ENCODE results near the gene C1orf74.
"Not testable (repeated sequence)": the region's sequence is repeated elsewhere in the genome, so short reads cannot be mapped to it uniquely, and the experiment has no call there.

Gene C1orf74

GRCh38 chr1:209805341-209805781 lies 21.0 kb upstream of the C1orf74 start:
- DNase-seq = no peak

GRCh38 chr1:209803568-209803967 lies 19.2 kb upstream of the C1orf74 start:
- DNase-seq = no peak

GRCh38 chr1:209802780-209803152 lies 18.4 kb upstream of the C1orf74 start:
- no peak for DNase-seq

GRCh38 chr1:209802117-209802779 lies 17.9 kb upstream of the C1orf74 start:
- no peak for DNase-seq

GRCh38 chr1:209800984-209801834 lies 16.9 kb upstream of the C1orf74 start:
- no peak for DNase-seq

- no peak for DNase-seq
Observed at GRCh38 chr1:209797978-209798639, 13.8 kb upstream of the C1orf74 start.

GRCh38 chr1:209793711-209794110 lies 9.4 kb upstream of the C1orf74 start:
- DNase-seq = not testable (repeated sequence)

- no peak for DNase-seq
Observed at GRCh38 chr1:209791920-209792319, 7.6 kb upstream of the C1orf74 start.

GRCh38 chr1:209790286-209791193 lies 6.2 kb upstream of the C1orf74 start:
- DNase-seq = no peak

- DNase-seq = no peak
Observed at GRCh38 chr1:209789245-209789644, 4.9 kb upstream of the C1orf74 start.

GRCh38 chr1:209787551-209787950 lies 3.2 kb upstream of the C1orf74 start:
- no peak for DNase-seq

GRCh38 chr1:209786146-209786545 lies 1.8 kb upstream of the C1orf74 start:
- DNase-seq = no peak

GRCh38 chr1:209785592-209785991 lies 1.2 kb upstream of the C1orf74 start:
- DNase-seq = no peak

- no peak for DNase-seq
Observed at GRCh38 chr1:209783386-209783785, 973 bp downstream of the C1orf74 start.

GRCh38 chr1:209780268-209780667 lies 4.1 kb downstream of the C1orf74 start:
- DNase-seq = no peak

- DNase-seq = no peak
Observed at GRCh38 chr1:209778102-209778501, 6.3 kb downstream of the C1orf74 start.

GRCh38 chr1:209777587-209777986 lies 6.8 kb downstream of the C1orf74 start:
- DNase-seq = no peak

GRCh38 chr1:209775678-209776077 lies 8.7 kb downstream of the C1orf74 start:
- DNase-seq = no peak

- DNase-seq = no peak
Observed at GRCh38 chr1:209774592-209774991, 9.8 kb downstream of the C1orf74 start.

GRCh38 chr1:209772126-209772525 lies 12.2 kb downstream of the C1orf74 start:
- no peak for DNase-seq

GRCh38 chr1:209770636-209771415 lies 13.5 kb downstream of the C1orf74 start:
- DNase-seq = no peak

GRCh38 chr1:209769971-209770370 lies 14.4 kb downstream of the C1orf74 start:
- DNase-seq = no peak
